H1 (cell line): ENCODE data around the gene PLA2G4E. TPM values are rescaled to one million over a fixed set of nuclear protein-coding genes. Genes with fewer than 3 reads are reported as not detected.

ENCODE experiments used
- ASH2L ChIP-seq: fragments of 200-600, 300-600 bp; sonication (generic); IDR thresholded peaks from one replicate; pipeline ENCODE4 v1.7.1; 2017; ENCODE audit warnings: low read length
- BRCA1 ChIP-seq: IDR thresholded peaks from 2 replicates; pipeline ENCODE4 v1.6.1; 2012; ENCODE audit warnings: low read depth, low read length, improper control_type of control experiment
- CBX5 ChIP-seq: fragments of 300-800, 300-1000 bp; sonication (generic); IDR thresholded peaks from 2 replicates; pipeline ENCODE4 v1.7.1; 2016; ENCODE audit warnings: antibody characterized with exemption, low read length, low read depth
- CHD7 ChIP-seq: fragments of 300-600 bp; sonication (generic); IDR thresholded peaks from 2 replicates; pipeline ENCODE4 v1.7.1; 2012; ENCODE audit warnings: low read length, moderate library complexity, mild to moderate bottlenecking, inconsistent platforms; ENCODE audit not compliant: insufficient replicate concordance
- FOSL1 ChIP-seq: IDR thresholded peaks from 2 replicates; pipeline ENCODE4 v1.6.1; 2011; ENCODE audit warnings: mild to moderate bottlenecking, low read depth, low read length, moderate library complexity; ENCODE audit not compliant: insufficient read depth
- MAFK ChIP-seq: IDR thresholded peaks from 2 replicates; pipeline ENCODE4 v1.6.1; 2012; ENCODE audit warnings: low read depth, mild to moderate bottlenecking, improper control_type of control experiment, low read length
- POU5F1 ChIP-seq: IDR thresholded peaks from 2 replicates; pipeline ENCODE4 v1.6.1; 2011; ENCODE audit warnings: low read depth, mild to moderate bottlenecking, low read length, moderate library complexity
- RNF2 ChIP-seq: fragments of 200-900, 300-1000 bp; sonication (generic); IDR thresholded peaks from 2 replicates; pipeline ENCODE4 v1.7.1; 2016; ENCODE audit warnings: borderline replicate concordance, low read depth, mild to moderate bottlenecking, antibody characterized with exemption, low read length; ENCODE audit not compliant: poor library complexity, severe bottlenecking; ENCODE audit errors: missing control alignments
- TEAD4 ChIP-seq: IDR thresholded peaks from 2 replicates; pipeline ENCODE4 v1.6.1; 2012; ENCODE audit warnings: low read depth, low read length, inconsistent platforms, mixed read lengths
- polyA plus RNA-seq, 7 experiments: library from polyadenylated mRNA; depleted of rRNA in 3 of 7; stranded (reverse) in 5 of 7; unstranded in 2 of 7; fragments of >200 nt in 5 of 7; fragments of 200-250 nt in 2 of 7; gene quantifications; 1 replicate in 5 of 7; 2 replicates in 1 of 7; 4 replicates in 1 of 7; pipeline versions ENCODE4 v1.2.1 to v1.2.3, GENCODE V29; 2011 to 2013; ENCODE audit warnings: missing spikeins in 2 of 7, mixed read lengths in 2 of 7
- total RNA-seq: library from RNA; stranded (reverse); fragmentation: NEBNext Ultra II Directional; extraction: Animal tissue kit (Norgen Biotek cat#: 25700); gene quantifications from 2 replicates; pipeline ENCODE4 v1.2.1, GENCODE V29; 2021
- TF ChIP-seq, protein P1 (sequence below): IDR thresholded peaks from 2 replicates; pipeline ENCODE4 v1.6.1; 2011; ENCODE audit warnings: low read depth, mild to moderate bottlenecking, low read length; ENCODE audit not compliant: insufficient read depth

PLA2G4E gene
- total and polyA plus RNA-seq, 2 of the 8 experiments (the other 6 are each of a cell fraction or from before 2014, with no cell fraction given) = 0.03 TPM; not detected in 1

- no peak for TF ChIP-seq CHD7
- TF ChIP-seq FOSL1 = no peak
- TF ChIP-seq MAFK = no peak
- TF ChIP-seq CBX5 = no peak
- TF ChIP-seq, protein P1, sequence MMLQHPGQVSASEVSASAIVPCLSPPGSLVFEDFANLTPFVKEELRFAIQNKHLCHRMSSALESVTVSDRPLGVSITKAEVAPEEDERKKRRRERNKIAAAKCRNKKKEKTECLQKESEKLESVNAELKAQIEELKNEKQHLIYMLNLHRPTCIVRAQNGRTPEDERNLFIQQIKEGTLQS = no peak
- no peak for TF ChIP-seq RNF2
- no peak for TF ChIP-seq POU5F1
- TF ChIP-seq BRCA1 = no peak
- TF ChIP-seq TEAD4 = no peak
- TF ChIP-seq ASH2L = no peak
Measured at GRCh38 chr15:42012928-42013482, 7.8 kb downstream of the PLA2G4E start (continued).
